GM21515 (cell line): ENCODE data around the gene PIANP.

Experiments
- ATAC-seq: cut with Tn5 transposase; IDR thresholded peaks from one replicate; pipeline ENCODE4 v1.9.1; 2021; ENCODE audit not compliant: unreplicated experiment

PIANP gene

GRCh38 chr12:6672143-6672542 lies 28.5 kb downstream of the PIANP start:
- ATAC-seq, result no peak

- no peak for ATAC-seq
These were observed 32.9 kb downstream of the PIANP start for GRCh38 chr12:6667559-6668210.

- no peak for ATAC-seq
These were observed 34.4 kb downstream of the PIANP start for GRCh38 chr12:6666211-6666610.

GRCh38 chr12:6664902-6665301 lies 35.7 kb downstream of the PIANP start:
- no peak for ATAC-seq

GRCh38 chr12:6662906-6663742 lies 37.5 kb downstream of the PIANP start, which contains the start of gene ING4:
ING4 (minus strand) TSS chr12:6663119; CDS start chr12:6663101, 18 bp downstream.
- ATAC-seq, result peak; percentile 92

- peak; percentile 6 for ATAC-seq
These were observed 38.1 kb downstream of the PIANP start for GRCh38 chr12:6662602-6662905.

GRCh38 chr12:6653987-6654386 lies 46.6 kb downstream of the PIANP start:
- no peak for ATAC-seq

- no peak for ATAC-seq
These were observed 47.3 kb downstream of the PIANP start for GRCh38 chr12:6653342-6653741.

GRCh38 chr12:6652391-6652790 lies 48.2 kb downstream of the PIANP start:
- no peak for ATAC-seq

- ATAC-seq, result no peak
These were observed 49.8 kb downstream of the PIANP start for GRCh38 chr12:6650832-6651231.

GRCh38 chr12:6647083-6647604 lies 53.5 kb downstream of the PIANP start, which contains the start of gene ACRBP:
ACRBP (minus strand) TSS chr12:6647432; CDS start chr12:6647366, 66 bp downstream.
- no peak for ATAC-seq

- no peak for ATAC-seq
These were observed 54.1 kb downstream of the PIANP start for GRCh38 chr12:6646276-6647082.

- no peak for ATAC-seq
These were observed 55.7 kb downstream of the PIANP start for GRCh38 chr12:6644903-6645302.

GRCh38 chr12:6644257-6644596 lies 56.4 kb downstream of the PIANP start:
- ATAC-seq, result no peak
